Kidney (tissue), 14 donors: ENCODE data around the gene TBPL2. TPM values are rescaled to one million over a fixed set of nuclear protein-coding genes. Genes with fewer than 3 reads are reported as not detected.

Experiments
- DNase-seq, 5 donors: peaks; one replicate each; pipeline ENCODE4 v3.0.0-alpha.2; 2013 to 2020
- FAIRE-seq: peaks from 2 replicates; lab custom pipeline; 2012; peaks lifted over from hg19 to GRCh38; lab: Jason Lieb, UNC
- H3K27ac ChIP-seq, 2 donors: one replicate each; pipeline ENCODE4 v1.7.0; 2013; ENCODE audit warnings: low read depth in 2 of 2, low read length in 2 of 2, inconsistent platforms in 1 of 2
- H3K27me3 ChIP-seq: one replicate; pipeline ENCODE4 v1.7.1; 2013; ENCODE audit warnings: low read length, inconsistent platforms; ENCODE audit not compliant: control insufficient read depth, insufficient read depth
- H3K36me3 ChIP-seq, 3 donors: one replicate each; pipeline versions ENCODE4 v1.7.0 to v1.7.1; 2013; ENCODE audit warnings: low read length in 3 of 3, control low read depth in 1 of 3, inconsistent platforms in 1 of 3; ENCODE audit not compliant: insufficient read depth in 3 of 3, control insufficient read depth in 2 of 3
- H3K4me1 ChIP-seq, 3 donors: one replicate each; pipeline versions ENCODE4 v1.7.0 to v1.7.1; 2013; ENCODE audit warnings: low read length in 3 of 3, inconsistent platforms in 1 of 3, low read depth in 1 of 3; ENCODE audit not compliant: control insufficient read depth in 2 of 3, insufficient read depth in 2 of 3
- H3K4me3 ChIP-seq, 3 donors: one replicate each; pipeline versions ENCODE4 v1.7.0 to v1.8.1; 2013; ENCODE audit warnings: low read length in 3 of 3, control low read depth in 1 of 3, inconsistent platforms in 1 of 3
- H3K9ac ChIP-seq, 3 donors: one replicate each; pipeline versions ENCODE4 v1.7.0 to v1.7.1; 2013; ENCODE audit warnings: low read length in 3 of 3, control low read depth in 1 of 3, inconsistent platforms in 1 of 3
- H3K9me3 ChIP-seq, 3 donors: one replicate each; pipeline versions ENCODE4 v1.7.0 to v1.7.1; 2013; ENCODE audit warnings: low read length in 3 of 3, control low read depth in 1 of 3, inconsistent platforms in 1 of 3; ENCODE audit not compliant: control insufficient read depth in 2 of 3, insufficient read depth in 1 of 3
- CTCF ChIP-seq: IDR thresholded peaks from 3 replicates; pipeline ENCODE4 v1.5.1; 2012; ENCODE audit warnings: mild to moderate bottlenecking, moderate library complexity, borderline replicate concordance; ENCODE audit not compliant: insufficient read depth; ENCODE audit errors: extremely low read depth
- intact Hi-C: fragments of 100-400 bp; cut with DNase I; formaldehyde crosslinking; loops from one replicate; pipeline ENCODE4 v1.11.1; 2022
- polyA plus RNA-seq: library from polyadenylated mRNA; stranded (reverse); fragments of 350-450 nt; fragmentation: Illumina TruSeq; extraction: RNeasy Lipid Tissue Mini Kit (QIAGEN cat#74804); gene quantifications from one replicate; pipeline ENCODE4 v1.2.3, GENCODE V29; 2014; ENCODE audit warnings: low read depth, low replicate concordance; ENCODE audit not compliant: insufficient read depth
- total RNA-seq: library from RNA; stranded (reverse); fragmentation: NEBNext Ultra II Directional; extraction: Animal tissue kit (Norgen Biotek cat#: 25700); gene quantifications from one replicate; pipeline ENCODE4 v1.2.1, GENCODE V29; 2021
- donor health status: control.
- donor health status: control.
- donor health status: control.
- donor health status: control.
- donor health status: control.
- donor health status: DM: yes; HTN: yes; CAD: no.
- donor health status: Normal renal cell carcinoma (clear cell type).

TBPL2 gene
- total and polyA plus RNA-seq, 2 donors from 2014 or later: not detected

- Histone ChIP-seq H3K9me3 (no peaks in the 10 kb centered on the region), H3K9ac (no peak overlapping the region), H3K27ac (no peak overlapping the region), H3K36me3 (no peaks in the 10 kb centered on the region), H3K4me3 (no peak overlapping the region), H3K27me3 (no peaks in the 10 kb centered on the region), H3K4me1 (peaks cover 0 to 3% (median 1%) of the 10 kb centered on the region in 3 donors)
- no peak for TF ChIP-seq CTCF
- no peak for DNase-seq
- FAIRE-seq: no peak
- intact Hi-C loops: no loop called here
These were observed 8.7 kb upstream of the TBPL2 start for GRCh38 chr14:55449116-55449515.

GRCh38 chr14:55448141-55448614 is 7.8 kb upstream of the TBPL2 start:
- Histone ChIP-seq H3K27ac (no peak overlapping the region), H3K27me3 (no peaks in the 10 kb centered on the region), H3K36me3 (no peaks in the 10 kb centered on the region), H3K4me1 (no peaks in the 10 kb centered on the region), H3K9ac (no peak overlapping the region), H3K9me3 (no peaks in the 10 kb centered on the region), H3K4me3 (no peak overlapping the region)
- intact Hi-C loops: no loop called here
- DNase-seq (peak in 1 of 5 donors; percentile 27), FAIRE-seq (no peak)
- no peak for TF ChIP-seq CTCF

GRCh38 chr14:55446833-55447232 is 6.4 kb upstream of the TBPL2 start:
- intact Hi-C loops: no loop called here
- TF ChIP-seq CTCF: no peak
- Histone ChIP-seq H3K27me3 (no peaks in the 10 kb centered on the region), H3K4me1 (no peaks in the 10 kb centered on the region), H3K36me3 (no peaks in the 10 kb centered on the region), H3K4me3 (no peak overlapping the region), H3K9ac (no peak overlapping the region), H3K27ac (no peak overlapping the region), H3K9me3 (no peaks in the 10 kb centered on the region)
- DNase-seq (peak in 2 of 5 donors; percentile 30 to 51), FAIRE-seq (no peak)
